MM.1S (cell line): Measurements from ENCODE around the gene ITM2B.

Experiments
- DNase-seq: peaks from one replicate; pipeline ENCODE4 v3.0.0-alpha.2; 2015
- H2AFZ ChIP-seq: fragments of 300-600 bp; sonication (generic); 2 replicates; pipeline ENCODE4 v1.6.0; 2016; ENCODE audit warnings: antibody characterized with exemption, low read length
- H3F3A ChIP-seq: fragments of 300-600 bp; sonication (generic); 2 replicates; pipeline ENCODE4 v1.6.1; 2016; ENCODE audit warnings: mild to moderate bottlenecking, antibody characterized with exemption, low read length, moderate library complexity, mixed read lengths; ENCODE audit not compliant: insufficient read depth
- H3K27ac ChIP-seq: fragments of 300-600 bp; sonication (generic); 2 replicates; pipeline ENCODE4 v1.5.1; 2016; ENCODE audit warnings: mild to moderate bottlenecking, low read length
- H3K27me3 ChIP-seq: fragments of 300-600 bp; sonication (generic); replicated peaks from 2 replicates; pipeline ENCODE4 v1.6.0; 2016; ENCODE audit warnings: low read length; ENCODE audit not compliant: insufficient read depth
- H3K36me3 ChIP-seq: fragments of 300-600 bp; sonication (generic); replicated peaks from 2 replicates; pipeline ENCODE4 v1.6.1; 2016; ENCODE audit warnings: mild to moderate bottlenecking, low read length, mixed read lengths; ENCODE audit not compliant: insufficient read depth
- H3K4me1 ChIP-seq: fragments of 300-600 bp; sonication (generic); 2 replicates; pipeline ENCODE4 v1.6.1; 2016; ENCODE audit warnings: low read length, mixed read lengths
- H3K4me2 ChIP-seq: fragments of 300-600 bp; sonication (generic); 2 replicates; pipeline ENCODE4 v1.6.0; 2016; ENCODE audit warnings: low read depth, low read length
- H3K4me3 ChIP-seq: fragments of 300-600 bp; sonication (generic); 2 replicates; pipeline ENCODE4 v1.5.1; 2016; ENCODE audit warnings: low read length, mixed read lengths
- H3K79me2 ChIP-seq: fragments of 300-600 bp; sonication (generic); 2 replicates; pipeline ENCODE4 v1.6.1; 2016; ENCODE audit warnings: mixed run types, low read length, mixed read lengths
- H3K9ac ChIP-seq: fragments of 300-600 bp; sonication (generic); 2 replicates; pipeline ENCODE4 v1.6.1; 2016; ENCODE audit warnings: low read length, mixed read lengths
- H3K9me2 ChIP-seq: fragments of 300-600 bp; sonication (generic); replicated peaks from 2 replicates; pipeline ENCODE4 v1.6.1; 2016; ENCODE audit warnings: mild to moderate bottlenecking, low read length, mixed read lengths; ENCODE audit not compliant: insufficient read depth
- H3K9me3 ChIP-seq: fragments of 300-600 bp; sonication (generic); replicated peaks from 2 replicates; pipeline ENCODE4 v1.6.1; 2016; ENCODE audit warnings: mild to moderate bottlenecking, low read length, mixed read lengths; ENCODE audit not compliant: insufficient read depth
- H4K20me1 ChIP-seq: fragments of 300-600 bp; sonication (generic); 2 replicates; pipeline ENCODE4 v1.6.1; 2016; ENCODE audit warnings: mild to moderate bottlenecking, low read length, moderate library complexity, mixed read lengths; ENCODE audit not compliant: insufficient read depth
- EZH2 ChIP-seq: fragments of 300-600 bp; sonication (generic); optimal IDR thresholded peaks from 2 replicates; pipeline ENCODE3; 2017; ENCODE audit warnings: low read depth, mild to moderate bottlenecking, antibody characterized with exemption, low read length, mixed read lengths
- EZH2phosphoT487 ChIP-seq: fragments of 300-600 bp; sonication (generic); IDR thresholded peaks from 2 replicates; pipeline ENCODE4 v1.6.1; 2018; ENCODE audit warnings: antibody characterized with exemption, low read length
- TF ChIP-seq, protein P1 (sequence below): fragments of 300-600 bp; sonication (generic); IDR thresholded peaks from 2 replicates; pipeline ENCODE4 v1.5.1; 2016; ENCODE audit warnings: antibody characterized with exemption, low read length, mixed read lengths

ITM2B gene

DNA sequence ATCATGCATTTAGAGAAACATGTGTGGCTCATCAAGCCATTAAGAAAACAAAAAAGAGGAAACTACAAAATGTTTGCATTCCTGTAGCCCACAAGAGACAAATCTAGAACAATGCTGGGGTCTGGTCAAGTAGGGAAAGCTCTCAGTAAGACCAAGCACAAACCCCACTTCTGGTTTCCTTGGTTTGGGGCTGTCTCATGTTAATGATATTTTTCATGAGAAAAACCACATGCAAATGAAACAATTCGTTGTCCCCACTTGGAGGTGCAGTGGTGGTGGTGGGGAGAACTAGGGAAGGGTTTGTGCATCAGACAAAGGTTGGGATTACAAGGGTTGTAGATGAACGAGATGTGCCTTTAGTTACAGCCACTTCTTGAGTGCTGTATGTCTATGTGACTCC, 63.5 kb downstream of the ITM2B start:
- Histone ChIP-seq H3K4me3 (no peak overlapping the region), H3K9me2 (no peaks in the 10 kb centered on the region), H3K79me2 (no peaks in the 10 kb centered on the region), H3K27ac (no peak overlapping the region), H3K4me2 (no peak overlapping the region), H3F3A (no peaks in the 10 kb centered on the region), H2AFZ (no peak overlapping the region), H3K36me3 (no peaks in the 10 kb centered on the region), H4K20me1 (no peaks in the 10 kb centered on the region), H3K4me1 (no peaks in the 10 kb centered on the region), H3K27me3 (no peaks in the 10 kb centered on the region), H3K9me3 (no peaks in the 10 kb centered on the region), H3K9ac (no peak overlapping the region)
- no peak for DNase-seq
- TF ChIP-seq, protein P1, sequence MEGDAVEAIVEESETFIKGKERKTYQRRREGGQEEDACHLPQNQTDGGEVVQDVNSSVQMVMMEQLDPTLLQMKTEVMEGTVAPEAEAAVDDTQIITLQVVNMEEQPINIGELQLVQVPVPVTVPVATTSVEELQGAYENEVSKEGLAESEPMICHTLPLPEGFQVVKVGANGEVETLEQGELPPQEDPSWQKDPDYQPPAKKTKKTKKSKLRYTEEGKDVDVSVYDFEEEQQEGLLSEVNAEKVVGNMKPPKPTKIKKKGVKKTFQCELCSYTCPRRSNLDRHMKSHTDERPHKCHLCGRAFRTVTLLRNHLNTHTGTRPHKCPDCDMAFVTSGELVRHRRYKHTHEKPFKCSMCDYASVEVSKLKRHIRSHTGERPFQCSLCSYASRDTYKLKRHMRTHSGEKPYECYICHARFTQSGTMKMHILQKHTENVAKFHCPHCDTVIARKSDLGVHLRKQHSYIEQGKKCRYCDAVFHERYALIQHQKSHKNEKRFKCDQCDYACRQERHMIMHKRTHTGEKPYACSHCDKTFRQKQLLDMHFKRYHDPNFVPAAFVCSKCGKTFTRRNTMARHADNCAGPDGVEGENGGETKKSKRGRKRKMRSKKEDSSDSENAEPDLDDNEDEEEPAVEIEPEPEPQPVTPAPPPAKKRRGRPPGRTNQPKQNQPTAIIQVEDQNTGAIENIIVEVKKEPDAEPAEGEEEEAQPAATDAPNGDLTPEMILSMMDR, result no peak

DNA sequence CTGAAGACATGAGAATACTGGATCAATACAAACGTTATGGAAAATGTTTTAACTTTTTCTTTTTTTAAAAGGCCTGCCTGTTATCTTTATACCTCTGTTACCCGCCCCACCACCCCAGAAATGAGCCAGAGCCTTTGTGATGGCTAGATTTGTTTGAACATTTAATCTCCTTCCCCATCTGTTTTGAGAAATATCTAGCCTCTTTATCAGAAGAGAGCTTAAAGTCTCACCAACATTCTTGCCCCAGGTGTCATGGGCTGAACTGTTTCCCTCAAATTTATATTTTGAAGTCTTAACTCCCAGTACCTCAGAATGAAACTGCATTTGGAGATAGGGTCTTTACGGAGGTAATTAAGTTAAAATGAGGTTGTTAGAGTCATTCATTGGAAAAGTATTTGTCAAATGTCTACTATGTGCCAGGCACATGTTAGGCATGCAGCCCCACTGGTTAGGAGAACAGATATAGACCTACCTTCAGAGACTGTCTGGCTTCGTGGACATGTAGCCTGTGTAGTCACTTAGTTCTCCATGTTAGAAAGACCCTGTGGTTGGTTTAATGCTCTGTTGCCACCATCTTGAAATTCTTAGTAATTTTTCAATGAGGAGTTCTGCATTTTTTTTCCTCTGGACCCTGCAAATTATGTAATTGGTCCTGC, 64.3 kb downstream of the ITM2B start:
- no peak overlapping the region for H3K27ac ChIP-seq
- no peaks in the 10 kb centered on the region for H3K36me3 ChIP-seq
- no peak for DNase-seq
- no peaks in the 10 kb centered on the region for H3K4me1 ChIP-seq
- H3K9ac ChIP-seq, result no peak overlapping the region
- H3F3A ChIP-seq, result no peaks in the 10 kb centered on the region
- no peaks in the 10 kb centered on the region for H4K20me1 ChIP-seq
- H3K4me3 ChIP-seq, result no peak overlapping the region
- H2AFZ ChIP-seq, result no peak overlapping the region
- H3K9me3 ChIP-seq, result no peaks in the 10 kb centered on the region
- H3K79me2 ChIP-seq, result no peaks in the 10 kb centered on the region
- TF ChIP-seq EZH2, result no peak
- TF ChIP-seq EZH2phosphoT487, result no peak
- TF ChIP-seq, protein P1, result no peak
- H3K4me2 ChIP-seq, result no peak overlapping the region
- no peaks in the 10 kb centered on the region for H3K9me2 ChIP-seq
- no peaks in the 10 kb centered on the region for H3K27me3 ChIP-seq

DNA sequence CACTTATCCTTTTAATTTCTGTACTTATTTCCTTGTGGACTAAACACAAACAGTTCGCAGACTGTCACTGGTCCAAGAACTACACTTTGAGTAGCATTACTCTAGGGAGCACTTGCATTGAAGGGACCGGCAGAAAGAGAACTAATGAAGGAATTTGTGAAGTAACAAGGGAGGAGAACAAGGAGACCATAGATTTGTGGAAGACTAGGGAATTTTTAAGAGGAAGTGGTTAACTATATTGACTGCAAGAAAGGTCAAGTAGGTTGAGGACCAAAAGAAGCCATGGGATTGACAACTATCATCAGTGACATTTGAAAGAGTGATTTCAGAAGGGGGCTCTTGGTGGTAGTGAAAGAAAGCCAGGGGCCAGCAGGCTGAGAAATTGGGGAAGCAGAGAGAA, 66.6 kb downstream of the ITM2B start:
- Histone ChIP-seq H4K20me1 (no peaks in the 10 kb centered on the region), H3K27ac (no peak overlapping the region), H3K27me3 (no peaks in the 10 kb centered on the region), H3F3A (peaks cover 8% of the 10 kb centered on the region; the same call in 1 of the 2 replicates), H3K9ac (no peak overlapping the region), H3K4me1 (no peaks in the 10 kb centered on the region), H2AFZ (no peak overlapping the region), H3K79me2 (no peaks in the 10 kb centered on the region), H3K36me3 (no peaks in the 10 kb centered on the region), H3K9me3 (no peaks in the 10 kb centered on the region), H3K4me2 (no peak overlapping the region), H3K4me3 (no peak overlapping the region), H3K9me2 (no peaks in the 10 kb centered on the region)
- no peak for TF ChIP-seq EZH2phosphoT487
- TF ChIP-seq, protein P1, result no peak
- no peak for TF ChIP-seq EZH2
- DNase-seq, result no peak
